ENCODE measurements around the gene ARHGAP15. TPM values are rescaled to one million over a fixed set of nuclear protein-coding genes. Genes with fewer than 3 reads are reported as not detected.

ARHGAP15 gene
- total RNA-seq, 2 donors from 2014 or later = 2.6 to 6.9 TPM

DNA sequence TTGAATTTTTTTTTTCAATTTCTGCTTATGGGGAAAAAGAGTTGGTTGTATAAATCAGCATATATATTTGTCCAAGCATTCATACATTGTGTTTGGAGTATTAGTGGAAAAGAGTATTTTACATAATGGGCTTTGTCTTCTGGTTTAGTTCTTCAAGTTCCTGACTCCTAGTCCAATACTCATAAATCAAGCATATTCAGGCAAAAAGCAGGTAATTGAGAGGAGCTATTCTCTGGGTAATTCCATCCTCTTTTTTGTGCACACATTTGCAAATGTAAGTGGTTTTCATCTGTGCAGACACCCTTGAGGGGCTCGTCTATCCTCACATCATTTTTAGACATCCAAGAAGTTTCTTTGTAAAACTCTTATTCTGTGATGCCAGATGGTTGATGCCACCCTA lies 337.2 kb downstream of the ARHGAP15 start:
- no peaks in the 10 kb centered on the region for H3K4me1 ChIP-seq
- H3K9me3 ChIP-seq = no peaks in the 10 kb centered on the region
- no peak overlapping the region for H3K4me3 ChIP-seq
- no peak for TF ChIP-seq CTCF (IDR thresholded peaks at IDR 0.05)
- H3K36me3 ChIP-seq = no peaks in the 10 kb centered on the region
- H3K27me3 ChIP-seq = no peaks in the 10 kb centered on the region
- H3K27ac ChIP-seq = no peak overlapping the region
- DNase-seq (ENCODE audit: low spot score) = no peak

GRCh38 chr2:143467011-143467410 lies 337.8 kb downstream of the ARHGAP15 start:
- Histone ChIP-seq H3K9me3 (no peaks in the 10 kb centered on the region), H3K27ac (no peak overlapping the region), H3K27me3 (no peaks in the 10 kb centered on the region), H3K4me3 (no peak overlapping the region), H3K4me1 (no peaks in the 10 kb centered on the region), H3K36me3 (no peaks in the 10 kb centered on the region)
- TF ChIP-seq CTCF (IDR thresholded peaks at IDR 0.05) = no peak
- DNase-seq (ENCODE audit: low spot score) = no peak

- H3K4me1 ChIP-seq = peaks cover 0 to under 1% of the 10 kb centered on the region in 2 donors
Measured at GRCh38 chr2:143468341-143468888, 339.2 kb downstream of the ARHGAP15 start.

GRCh38 chr2:143469323-143469722 lies 340.1 kb downstream of the ARHGAP15 start:
- Histone ChIP-seq H3K27me3 (no peaks in the 10 kb centered on the region), H3K4me3 (no peak overlapping the region), H3K4me1 (peaks cover 0 to 10% of the 10 kb centered on the region in 2 donors), H3K9me3 (no peaks in the 10 kb centered on the region), H3K27ac (no peak overlapping the region), H3K36me3 (no peaks in the 10 kb centered on the region)
- no peak for DNase-seq (ENCODE audit: low spot score)
- TF ChIP-seq CTCF (IDR thresholded peaks at IDR 0.05) = no peak

More at GRCh38 chr2:143468341-143468888, 339.2 kb downstream of the ARHGAP15 start:
- TF ChIP-seq CTCF (IDR thresholded peaks at IDR 0.05) = no peak
- no peaks in the 10 kb centered on the region for H3K9me3 ChIP-seq
- no peak for DNase-seq (ENCODE audit: low spot score)
- no peaks in the 10 kb centered on the region for H3K36me3 ChIP-seq
- H3K4me3 ChIP-seq = no peak overlapping the region
- H3K27ac ChIP-seq = no peak overlapping the region
- H3K27me3 ChIP-seq = no peaks in the 10 kb centered on the region

DNA sequence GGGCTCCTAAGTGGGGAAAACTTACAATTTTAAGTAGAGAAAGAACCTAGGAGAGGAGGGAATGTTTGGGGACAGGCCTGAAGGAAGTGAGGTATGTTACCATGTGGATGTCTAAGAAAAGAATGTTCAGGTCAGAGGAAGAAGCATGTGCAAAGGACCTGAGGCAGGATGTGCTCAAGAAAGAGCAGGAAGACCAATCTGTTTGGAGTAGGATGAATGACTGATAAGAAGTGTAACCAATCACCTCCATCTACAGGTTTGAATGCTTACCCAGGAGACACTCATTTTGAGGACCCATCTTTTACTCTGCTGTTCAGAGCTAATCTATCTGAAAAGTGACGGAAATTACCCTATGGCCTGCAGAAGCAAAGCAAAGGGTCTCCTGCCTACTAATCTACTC lies 342.3 kb downstream of the ARHGAP15 start:
- Histone ChIP-seq H3K36me3 (no peaks in the 10 kb centered on the region), H3K27me3 (no peaks in the 10 kb centered on the region), H3K4me3 (no peak overlapping the region), H3K27ac (no peak overlapping the region), H3K9me3 (no peaks in the 10 kb centered on the region), H3K4me1 (peaks cover 0 to 18% of the 10 kb centered on the region in 2 donors)
- no peak for DNase-seq (ENCODE audit: low spot score)
- no peak for TF ChIP-seq CTCF (IDR thresholded peaks at IDR 0.05)

- Histone ChIP-seq H3K27me3 (no peaks in the 10 kb centered on the region), H3K27ac (peak overlapping the region in 1 of 2 donors; percentile 30), H3K9me3 (no peaks in the 10 kb centered on the region), H3K36me3 (no peaks in the 10 kb centered on the region), H3K4me3 (no peak overlapping the region), H3K4me1 (peaks cover 0 to 18% of the 10 kb centered on the region in 2 donors)
- TF ChIP-seq CTCF (IDR thresholded peaks at IDR 0.05) = no peak
- DNase-seq (ENCODE audit: low spot score) = no peak
Measured at GRCh38 chr2:143473216-143473615, 344.0 kb downstream of the ARHGAP15 start.

Measured in right atrium auricular region (tissue), 2 donors.